Endothelial cell (in vitro differentiated cells): ENCODE measurements around the gene TMEM26. TPM values are rescaled to one million over a fixed set of nuclear protein-coding genes. Genes with fewer than 3 reads are reported as not detected.

Experiments
- DNase-seq: peaks from one replicate; pipeline ENCODE4 v3.0.0; 2021; ENCODE audit warnings: low spot score
- H3K27ac Mint-ChIP-seq: one replicate; pipeline ENCODE4 v1.8.0; 2021; ENCODE audit warnings: mixed read lengths, inconsistent platforms; ENCODE audit not compliant: unreplicated experiment
- H3K27me3 Mint-ChIP-seq: one replicate; pipeline ENCODE4 v1.8.0; 2021; ENCODE audit warnings: mild to moderate bottlenecking, moderate library complexity, mixed read lengths, inconsistent platforms; ENCODE audit not compliant: unreplicated experiment
- H3K36me3 Mint-ChIP-seq: one replicate; pipeline ENCODE4 v1.8.0; 2021; ENCODE audit warnings: mild to moderate bottlenecking, low read depth, mixed read lengths, inconsistent platforms; ENCODE audit not compliant: unreplicated experiment
- H3K4me1 Mint-ChIP-seq: one replicate; pipeline ENCODE4 v1.8.0; 2021; ENCODE audit warnings: mild to moderate bottlenecking, mixed read lengths, inconsistent platforms; ENCODE audit not compliant: unreplicated experiment
- H3K4me3 Mint-ChIP-seq: one replicate; pipeline ENCODE4 v1.8.0; 2021; ENCODE audit warnings: mild to moderate bottlenecking, mixed read lengths, inconsistent platforms; ENCODE audit not compliant: unreplicated experiment
- H3K9me3 Mint-ChIP-seq: one replicate; pipeline ENCODE4 v1.8.0; 2021; ENCODE audit warnings: mixed read lengths, inconsistent platforms; ENCODE audit not compliant: unreplicated experiment
- CTCF ChIP-seq: fragments of 200-600 bp; sonication (generic); IDR thresholded peaks from one replicate; pipeline ENCODE4 v1.5.0; 2021; ENCODE audit warnings: antibody characterized with exemption; ENCODE audit not compliant: unreplicated experiment
- total RNA-seq: library from RNA; stranded (reverse); fragmentation: NEBNext Ultra II Directional; extraction: Animal tissue kit (Norgen Biotek cat#: 25700); gene quantifications from one replicate; pipeline ENCODE4 v1.2.1, GENCODE V29; 2021; ENCODE audit not compliant: unreplicated experiment

The TMEM26 gene
- total RNA-seq, 1 donor from 2014 or later: 0.15 TPM

- no peak overlapping the region for H3K27ac Mint-ChIP-seq
- no peak for TF ChIP-seq CTCF
- H3K4me1 Mint-ChIP-seq: peaks cover 3% of the 10 kb centered on the region
- no peaks in the 10 kb centered on the region for H3K9me3 Mint-ChIP-seq
- H3K36me3 Mint-ChIP-seq: no peaks in the 10 kb centered on the region
- no peaks in the 10 kb centered on the region for H3K27me3 Mint-ChIP-seq
- H3K4me3 Mint-ChIP-seq: no peak overlapping the region
- DNase-seq: no peak
Observed at GRCh38 chr10:61415824-61416223, 37.4 kb downstream of the TMEM26 start.

GRCh38 chr10:61411706-61412105 is 41.5 kb downstream of the TMEM26 start:
- no peak overlapping the region for H3K27ac Mint-ChIP-seq
- H3K4me3 Mint-ChIP-seq: no peak overlapping the region
- peaks cover 3% of the 10 kb centered on the region for H3K4me1 Mint-ChIP-seq
- TF ChIP-seq CTCF: no peak
- no peak for DNase-seq
- no peaks in the 10 kb centered on the region for H3K9me3 Mint-ChIP-seq
- H3K27me3 Mint-ChIP-seq: peaks cover 3% of the 10 kb centered on the region
- no peaks in the 10 kb centered on the region for H3K36me3 Mint-ChIP-seq

GRCh38 chr10:61410353-61411070 is 42.7 kb downstream of the TMEM26 start:
- Mint-ChIP-seq H3K27ac (no peak overlapping the region), H3K9me3 (no peaks in the 10 kb centered on the region), H3K36me3 (no peaks in the 10 kb centered on the region), H3K4me3 (no peak overlapping the region), H3K27me3 (peaks cover 3% of the 10 kb centered on the region), H3K4me1 (peaks cover 3% of the 10 kb centered on the region)
- no peak for TF ChIP-seq CTCF
- no peak for DNase-seq

GRCh38 chr10:61409157-61409556 is 44.0 kb downstream of the TMEM26 start:
- H3K4me3 Mint-ChIP-seq: no peak overlapping the region
- no peaks in the 10 kb centered on the region for H3K9me3 Mint-ChIP-seq

More at GRCh38 chr10:61409157-61409556, 44.0 kb downstream of the TMEM26 start:
- peaks cover 3% of the 10 kb centered on the region for H3K27me3 Mint-ChIP-seq
- TF ChIP-seq CTCF: no peak
- peaks cover 3% of the 10 kb centered on the region for H3K4me1 Mint-ChIP-seq
- H3K27ac Mint-ChIP-seq: no peak overlapping the region
- no peaks in the 10 kb centered on the region for H3K36me3 Mint-ChIP-seq
- DNase-seq: no peak
